LNCaP clone FGC (cell line): ENCODE data around the gene DLGAP1.
"Not testable (repeated sequence)": the region's sequence is repeated elsewhere in the genome, so short reads cannot be mapped to it uniquely, and the experiment has no call there.

Experiments
- DNase-seq: peaks from one replicate; pipeline ENCODE4 v3.0.0-alpha.2; 2011; ENCODE audit warnings: low read depth
- H3K4me3 ChIP-seq: 2 replicates; pipeline ENCODE4 v1.5.1; 2011; ENCODE audit warnings: mild to moderate bottlenecking, low read depth, low read length, control low read depth
- CTCF ChIP-seq: IDR thresholded peaks from 2 replicates; pipeline ENCODE4 v1.5.1; 2012; ENCODE audit warnings: mild to moderate bottlenecking; ENCODE audit not compliant: control insufficient read depth, insufficient read depth; ENCODE audit errors: extremely low read depth

The DLGAP1 gene

GRCh38 chr18:3653851-3654441 lies 801.2 kb downstream of the DLGAP1 start:
- no peak for DNase-seq

GRCh38 chr18:3653263-3653850 lies 801.8 kb downstream of the DLGAP1 start:
- DNase-seq, result no peak
- no peak for TF ChIP-seq CTCF

More at GRCh38 chr18:3653851-3654441, 801.2 kb downstream of the DLGAP1 start:
- no peak for TF ChIP-seq CTCF
- H3K4me3 ChIP-seq, result no peak overlapping the region

GRCh38 chr18:3652380-3653262 lies 802.5 kb downstream of the DLGAP1 start:
- no peak for DNase-seq
- TF ChIP-seq CTCF, result no peak
- H3K4me3 ChIP-seq, result no peak overlapping the region

More at GRCh38 chr18:3653263-3653850, 801.8 kb downstream of the DLGAP1 start:
- H3K4me3 ChIP-seq, result no peak overlapping the region

DNA sequence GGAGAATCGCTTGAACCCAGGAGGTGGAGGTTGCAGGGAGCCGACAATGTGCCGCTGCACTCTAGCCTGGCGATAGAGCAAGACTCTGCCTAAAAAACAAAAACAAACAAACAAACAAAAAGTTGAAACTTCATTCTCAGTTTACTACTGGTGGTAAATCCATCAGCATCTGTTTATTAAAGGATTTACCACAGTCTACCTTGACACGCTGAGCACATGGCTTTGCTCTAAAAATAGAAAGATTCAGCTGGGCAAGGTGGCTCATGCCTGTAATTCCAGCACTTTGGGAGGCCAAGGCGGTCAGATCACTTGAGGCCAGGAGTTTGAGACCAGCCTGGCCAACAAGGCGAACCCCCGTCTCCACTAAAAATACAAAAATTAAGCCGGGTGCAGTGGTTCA lies 803.8 kb downstream of the DLGAP1 start:
- no peak overlapping the region for H3K4me3 ChIP-seq
- no peak for DNase-seq
- no peak for TF ChIP-seq CTCF

- H3K4me3 ChIP-seq, DNase-seq: not testable (repeated sequence)
These were observed 804.5 kb downstream of the DLGAP1 start for GRCh38 chr18:3650521-3651042.

DNA sequence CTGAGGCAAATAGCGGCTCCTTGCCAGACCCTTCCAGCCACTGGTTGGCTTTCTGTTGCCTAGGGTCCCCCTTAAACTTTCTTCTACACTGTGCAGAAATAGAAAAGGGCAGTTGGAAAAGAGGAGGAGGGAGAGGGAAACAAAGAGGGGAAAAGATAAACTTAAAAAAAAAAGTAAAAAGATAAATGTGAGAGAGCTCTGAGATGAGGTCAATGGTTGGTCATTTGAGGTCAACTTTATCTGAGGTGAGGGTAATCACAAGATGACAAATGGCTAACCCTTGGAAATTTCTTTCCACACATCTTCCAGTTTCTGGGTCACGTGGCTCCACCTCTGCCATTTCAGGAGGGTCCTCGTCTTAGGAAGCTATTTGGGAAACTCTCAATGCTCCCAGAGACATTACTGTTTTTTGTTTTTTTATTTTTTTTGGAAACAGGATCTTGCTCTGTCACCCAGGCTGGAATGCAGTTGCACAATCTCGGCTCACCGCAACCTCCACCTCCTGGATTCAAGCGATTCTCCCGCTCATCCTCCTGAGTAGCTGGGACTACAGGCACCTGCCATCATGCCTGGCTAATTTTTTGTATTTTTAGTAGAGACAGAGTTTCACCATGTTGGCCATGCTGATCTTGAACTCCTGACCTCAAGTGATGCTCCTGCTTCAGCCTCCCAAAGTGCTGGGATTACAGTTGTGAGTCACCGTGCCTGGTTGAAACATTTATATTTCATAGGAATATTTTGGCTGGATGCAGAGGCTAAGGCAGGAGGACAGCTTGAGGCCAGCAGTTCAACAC lies 805.3 kb downstream of the DLGAP1 start:
- no peak overlapping the region for H3K4me3 ChIP-seq
- no peak for TF ChIP-seq CTCF
- DNase-seq, result no peak
